GM12878 (cell line): ENCODE data around the gene RASSF10. TPM values are rescaled to one million over a fixed set of nuclear protein-coding genes. Genes with fewer than 3 reads are reported as not detected.
A peak's percentile ranks its signal among the peaks of the same experiment; 100 is the strongest.

Source experiments
- ATAC-seq: fragments of 200-7000 bp; cut with Tn5 transposase; 3 replicates; pipeline ENCODE4 v1.9.1; 2020; ENCODE audit warnings: mild to moderate bottlenecking, moderate library complexity
- BruUV-seq: library from RNA; stranded (reverse); fragments of 400-500 nt; replicated peaks from 2 replicates; lab custom pipeline; 2021; lab: Mats Ljungman, UMichigan
- CTCF ChIA-PET: fragments of 300-600 bp; sonication (Branson Sonifier 250); formaldehyde crosslinking; extraction: SDS; loops from one replicate; lab custom pipeline; 2021; ENCODE audit warnings: inconsistent platforms; lab: Yijun Ruan, JAX
- POLR2A ChIA-PET: fragments of 350-600 bp; formaldehyde crosslinking; extraction: SDS; loops from one replicate; lab custom pipeline; 2021; ENCODE audit warnings: inconsistent platforms; lab: Charles Lee
- RAD21 ChIA-PET: fragments of 300-600 bp; sonication (Branson Sonifier 250); formaldehyde crosslinking; loops from one replicate; lab custom pipeline; 2023; ENCODE audit warnings: antibody characterized with exemption; ENCODE audit not compliant: unreplicated experiment; lab: Charles Lee
- SMC1A ChIA-PET: fragments of 300-600 bp; sonication (Branson Sonifier 250); formaldehyde crosslinking; loops from one replicate; lab custom pipeline; 2023; ENCODE audit not compliant: unreplicated experiment, uncharacterized antibody; lab: Charles Lee
- DNase-seq: peaks from one replicate; pipeline ENCODE4 v3.0.0-alpha.2; 2011; ENCODE audit warnings: low read depth, low spot score
- FAIRE-seq: peaks from 3 replicates; lab custom pipeline; 2011; peaks lifted over from hg19 to GRCh38; lab: Jason Lieb, UNC
- H2AFZ ChIP-seq: 2 replicates; pipeline ENCODE4 v1.6.0; 2011; ENCODE audit warnings: low read depth, low read length, control low read depth; ENCODE audit not compliant: control insufficient read depth
- H3K27ac ChIP-seq: 2 replicates; pipeline ENCODE4 v1.5.1; 2011; ENCODE audit warnings: control low read depth; ENCODE audit not compliant: control insufficient read depth, insufficient read depth
- H3K27me3 ChIP-seq, 2 experiments: replicated peaks in 1 of 2; 2 replicates each; pipeline versions ENCODE4 v1.6.0 to v1.6.1; 2011; ENCODE audit warnings: low read length in 1 of 2; ENCODE audit not compliant: control insufficient read depth in 2 of 2, insufficient read depth in 2 of 2
- H3K36me3 ChIP-seq, 2 experiments: 2 replicates each; pipeline ENCODE4 v1.5.1; 2011; ENCODE audit warnings: low read length in 1 of 2; ENCODE audit not compliant: control insufficient read depth in 2 of 2, insufficient read depth in 2 of 2
- H3K4me1 ChIP-seq: 2 replicates; pipeline ENCODE4 v1.6.1; 2011; ENCODE audit warnings: mild to moderate bottlenecking, low read length, moderate library complexity, mixed read lengths; ENCODE audit not compliant: control insufficient read depth, insufficient read depth
- H3K4me2 ChIP-seq: 2 replicates; pipeline ENCODE4 v1.6.0; 2011; ENCODE audit warnings: control low read depth; ENCODE audit not compliant: control insufficient read depth, insufficient read depth
- H3K4me3 ChIP-seq: fragments of 200-600 bp; sonication (generic); 2 replicates; pipeline ENCODE4 v1.5.1; 2016
- H3K79me2 ChIP-seq: 2 replicates; pipeline ENCODE4 v1.6.0; 2011; ENCODE audit warnings: low read length; ENCODE audit not compliant: control insufficient read depth, insufficient read depth
- H3K9ac ChIP-seq: 2 replicates; pipeline ENCODE4 v1.8.0; 2011; ENCODE audit warnings: low read length, control low read depth, mixed read lengths; ENCODE audit not compliant: control insufficient read depth, insufficient read depth
- H3K9me3 ChIP-seq: replicated peaks from 3 replicates; pipeline ENCODE4 v1.5.1; 2011; ENCODE audit warnings: mild to moderate bottlenecking, low read length; ENCODE audit not compliant: control insufficient read depth, insufficient read depth
- H4K20me1 ChIP-seq: 2 replicates; pipeline ENCODE4 v1.6.0; 2011; ENCODE audit not compliant: control insufficient read depth, insufficient read depth
- DPF2 ChIP-seq: fragments of 450-650 bp; IDR thresholded peaks from 2 replicates; pipeline ENCODE4 v1.6.1; 2017; ENCODE audit warnings: mild to moderate bottlenecking
- MLLT1 ChIP-seq: fragments of 450-650 bp; IDR thresholded peaks from 2 replicates; pipeline ENCODE4 v1.6.1; 2016; ENCODE audit warnings: mild to moderate bottlenecking
- NFYB ChIP-seq: IDR thresholded peaks from 2 replicates; pipeline ENCODE4 v1.6.1; 2011; ENCODE audit warnings: low read depth, mild to moderate bottlenecking, low read length, improper control_type of control experiment, moderate library complexity; ENCODE audit not compliant: insufficient read depth
- RBBP5 ChIP-seq: fragments of 200-600 bp; sonication (generic); conservative IDR thresholded peaks from 2 replicates; pipeline ENCODE4 v1.6.1; 2016
- SIN3A ChIP-seq: IDR thresholded peaks from 2 replicates; pipeline ENCODE4 v1.6.1; 2012; ENCODE audit warnings: low read depth, low read length, improper control_type of control experiment
- TCF12 ChIP-seq: IDR thresholded peaks from 2 replicates; pipeline ENCODE4 v1.6.1; 2011; ENCODE audit warnings: low read depth, mild to moderate bottlenecking, low read length
- in situ Hi-C: fragments of 300-500 bp; cut with MboI; formaldehyde crosslinking; loops from 9 replicates; pipeline ENCODE4 v1.14.3; 2018; ENCODE audit warnings: mixed read lengths
- intact Hi-C: fragments of 100-400 bp; cut with micrococcal nuclease; formaldehyde crosslinking; loops from one replicate; pipeline ENCODE4 v1.14.2; 2022; ENCODE audit not compliant: unreplicated experiment
- polyA plus RNA-seq, 11 experiments: library from polyadenylated mRNA; depleted of rRNA in 4 of 11; unstranded in 6 of 11; stranded (reverse) in 5 of 11; fragments of >200 nt; fragmentation: Nextera tagmentation in 4 of 11; fragmentation: Illumina TruSeq in 1 of 11; extraction: Ambion mirVana in 4 of 11; extraction: Trizol in 1 of 11; gene quantifications; 1 replicate in 1 of 11; 2 replicates in 10 of 11; pipeline versions ENCODE4 v1.2.1 to v1.2.3, GENCODE V29; 2011 to 2016; ENCODE audit warnings: inconsistent platforms in 2 of 11, missing spikeins in 2 of 11, low read depth in 1 of 11
- total RNA-seq, 4 experiments: library from RNA; depleted of rRNA in 3 of 4; stranded (reverse); fragments of >200 nt in 3 of 4; fragmentation: Illumina TruSeq in 1 of 4; extraction: Trizol in 1 of 4; gene quantifications; 2 replicates each; pipeline versions ENCODE4 v1.2.1 to v1.2.3, GENCODE V29; 2013 to 2021

Gene RASSF10
- total and polyA plus RNA-seq, 10 of the 15 experiments (the other 5 are each of a cell fraction or from before 2014, with no cell fraction given), result 0.03 to 0.23 (median 0.09) TPM; not detected in 6

GRCh38 chr11:12994476-12994875 lies 14.6 kb upstream of the RASSF10 start (continued):
- TF ChIP-seq SIN3A (no peak), TCF12 (no peak), RBBP5 (no peak), MLLT1 (no peak)

GRCh38 chr11:12995188-12995587 lies 13.9 kb upstream of the RASSF10 start:
- in situ Hi-C loops, result no loop called here
- no peaks in the 10 kb centered on the region for H3K36me3 ChIP-seq
- H3K27ac ChIP-seq, result no peak overlapping the region
- POLR2A ChIA-PET, result no interaction called here
- no peaks in the 10 kb centered on the region for H3K27me3 ChIP-seq
- DNase-seq, result no peak
- SMC1A ChIA-PET, result interaction anchor here (1.2 to 1.7 kb wide), 2 partner anchors 10 to 29 kb away, joined by 3 to 5 read pairs; no protein-coding TSS in a partner anchor
- RAD21 ChIA-PET, result interaction anchor here (1.1 kb wide), 1 partner anchor 180 kb away, joined by 3 read pairs; no protein-coding TSS in a partner anchor
- no peaks in the 10 kb centered on the region for H3K9me3 ChIP-seq
- no peak overlapping the region for H3K9ac ChIP-seq
- no peak overlapping the region for H2AFZ ChIP-seq
- no TSS peak for BruUV-seq
- TF ChIP-seq DPF2 (no peak), NFYB (0 out of 2 replicates have a peak, but pooled peaks have one; percentile 18)
- TF ChIP-seq, all 136 proteins: peak for 1
- ATAC-seq, result no peak
- no peak overlapping the region for H3K4me2 ChIP-seq
- FAIRE-seq, result no peak
- CTCF ChIA-PET, result no interaction called here
- intact Hi-C loops, result no loop called here
- H3K79me2 ChIP-seq, result no peaks in the 10 kb centered on the region
- H4K20me1 ChIP-seq, result no peaks in the 10 kb centered on the region
- H3K4me3 ChIP-seq, result no peak overlapping the region
- H3K4me1 ChIP-seq, result no peaks in the 10 kb centered on the region
